HL-60 (cell line): ENCODE results near the gene LILRB3.

Experiments used
- DNase-seq, 2 experiments: peaks; one replicate each; pipeline ENCODE4 v3.0.0-alpha.2; 2010 to 2020; ENCODE audit warnings: low read depth in 1 of 2, low spot score in 1 of 2
- H3K27ac ChIP-seq: fragments of 250-450 bp; sonication (Bioruptor Pico); replicated peaks from 2 replicates; pipeline ENCODE4 v1.5.1; 2020; ENCODE audit warnings: mild to moderate bottlenecking, moderate library complexity
- H3K27me3 ChIP-seq: fragments of 250-450 bp; sonication (Bioruptor Pico); 2 replicates; pipeline ENCODE4 v1.5.1; 2021; ENCODE audit warnings: mild to moderate bottlenecking, moderate library complexity; ENCODE audit not compliant: insufficient read depth, poor library complexity, severe bottlenecking
- H3K4me3 ChIP-seq: replicated peaks from 2 replicates; pipeline ENCODE4 v1.5.1; 2011; ENCODE audit warnings: mild to moderate bottlenecking, control low read depth, low read length; ENCODE audit not compliant: insufficient read depth
- GABPA ChIP-seq: IDR thresholded peaks from 2 replicates; pipeline ENCODE4 v1.6.1; 2012; ENCODE audit warnings: low read depth
- POLR2AphosphoS5 ChIP-seq: IDR thresholded peaks from 2 replicates; pipeline ENCODE4 v1.6.1; 2012; ENCODE audit warnings: low read depth
- SPI1 ChIP-seq: IDR thresholded peaks from 2 replicates; pipeline ENCODE4 v1.6.1; 2012; ENCODE audit warnings: low read depth, mild to moderate bottlenecking, borderline replicate concordance
- TF ChIP-seq, protein P1 (sequence below): IDR thresholded peaks from 2 replicates; pipeline ENCODE4 v1.6.1; 2012; ENCODE audit warnings: low read depth; ENCODE audit not compliant: insufficient replicate concordance
- TF ChIP-seq, protein P2 (sequence below): IDR thresholded peaks from one replicate; pipeline ENCODE4 v1.5.1; 2011; ENCODE audit warnings: low read length, control low read depth, inconsistent platforms; ENCODE audit not compliant: insufficient read depth

Gene LILRB3

DNA sequence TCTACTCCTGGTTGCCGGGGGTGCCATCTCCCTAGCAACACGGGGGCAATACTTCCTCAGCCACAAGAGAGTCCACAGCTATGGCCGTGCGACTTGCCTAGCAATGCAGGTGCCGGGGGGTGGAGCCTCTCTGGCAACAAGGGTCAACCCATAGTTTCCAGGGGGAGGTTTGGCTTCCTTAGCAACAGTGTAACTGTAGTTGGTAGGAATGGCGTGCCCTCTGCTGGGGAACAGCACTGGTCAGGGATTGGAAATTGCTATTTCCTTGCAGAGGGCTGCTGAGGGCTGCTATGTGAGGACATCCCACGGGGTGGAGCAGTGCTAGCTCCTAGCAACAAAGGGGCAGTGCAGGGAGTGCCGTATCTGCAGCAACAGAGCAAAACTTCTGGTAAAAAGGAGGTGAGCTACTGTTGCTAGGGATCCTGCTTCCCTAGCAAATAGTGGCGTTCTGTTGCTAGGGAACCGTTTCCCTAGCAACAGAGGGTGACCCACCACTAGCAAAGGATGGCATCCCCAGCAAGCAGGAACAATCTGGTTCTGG lies 42.8 kb downstream of the LILRB3 start:
- Histone ChIP-seq H3K27me3 (no peaks in the 10 kb centered on the region), H3K4me3 (no peak overlapping the region), H3K27ac (peak overlapping the region; percentile 59)
- TF ChIP-seq, protein P1, sequence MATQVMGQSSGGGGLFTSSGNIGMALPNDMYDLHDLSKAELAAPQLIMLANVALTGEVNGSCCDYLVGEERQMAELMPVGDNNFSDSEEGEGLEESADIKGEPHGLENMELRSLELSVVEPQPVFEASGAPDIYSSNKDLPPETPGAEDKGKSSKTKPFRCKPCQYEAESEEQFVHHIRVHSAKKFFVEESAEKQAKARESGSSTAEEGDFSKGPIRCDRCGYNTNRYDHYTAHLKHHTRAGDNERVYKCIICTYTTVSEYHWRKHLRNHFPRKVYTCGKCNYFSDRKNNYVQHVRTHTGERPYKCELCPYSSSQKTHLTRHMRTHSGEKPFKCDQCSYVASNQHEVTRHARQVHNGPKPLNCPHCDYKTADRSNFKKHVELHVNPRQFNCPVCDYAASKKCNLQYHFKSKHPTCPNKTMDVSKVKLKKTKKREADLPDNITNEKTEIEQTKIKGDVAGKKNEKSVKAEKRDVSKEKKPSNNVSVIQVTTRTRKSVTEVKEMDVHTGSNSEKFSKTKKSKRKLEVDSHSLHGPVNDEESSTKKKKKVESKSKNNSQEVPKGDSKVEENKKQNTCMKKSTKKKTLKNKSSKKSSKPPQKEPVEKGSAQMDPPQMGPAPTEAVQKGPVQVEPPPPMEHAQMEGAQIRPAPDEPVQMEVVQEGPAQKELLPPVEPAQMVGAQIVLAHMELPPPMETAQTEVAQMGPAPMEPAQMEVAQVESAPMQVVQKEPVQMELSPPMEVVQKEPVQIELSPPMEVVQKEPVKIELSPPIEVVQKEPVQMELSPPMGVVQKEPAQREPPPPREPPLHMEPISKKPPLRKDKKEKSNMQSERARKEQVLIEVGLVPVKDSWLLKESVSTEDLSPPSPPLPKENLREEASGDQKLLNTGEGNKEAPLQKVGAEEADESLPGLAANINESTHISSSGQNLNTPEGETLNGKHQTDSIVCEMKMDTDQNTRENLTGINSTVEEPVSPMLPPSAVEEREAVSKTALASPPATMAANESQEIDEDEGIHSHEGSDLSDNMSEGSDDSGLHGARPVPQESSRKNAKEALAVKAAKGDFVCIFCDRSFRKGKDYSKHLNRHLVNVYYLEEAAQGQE = no peak
- TF ChIP-seq, protein P2, sequence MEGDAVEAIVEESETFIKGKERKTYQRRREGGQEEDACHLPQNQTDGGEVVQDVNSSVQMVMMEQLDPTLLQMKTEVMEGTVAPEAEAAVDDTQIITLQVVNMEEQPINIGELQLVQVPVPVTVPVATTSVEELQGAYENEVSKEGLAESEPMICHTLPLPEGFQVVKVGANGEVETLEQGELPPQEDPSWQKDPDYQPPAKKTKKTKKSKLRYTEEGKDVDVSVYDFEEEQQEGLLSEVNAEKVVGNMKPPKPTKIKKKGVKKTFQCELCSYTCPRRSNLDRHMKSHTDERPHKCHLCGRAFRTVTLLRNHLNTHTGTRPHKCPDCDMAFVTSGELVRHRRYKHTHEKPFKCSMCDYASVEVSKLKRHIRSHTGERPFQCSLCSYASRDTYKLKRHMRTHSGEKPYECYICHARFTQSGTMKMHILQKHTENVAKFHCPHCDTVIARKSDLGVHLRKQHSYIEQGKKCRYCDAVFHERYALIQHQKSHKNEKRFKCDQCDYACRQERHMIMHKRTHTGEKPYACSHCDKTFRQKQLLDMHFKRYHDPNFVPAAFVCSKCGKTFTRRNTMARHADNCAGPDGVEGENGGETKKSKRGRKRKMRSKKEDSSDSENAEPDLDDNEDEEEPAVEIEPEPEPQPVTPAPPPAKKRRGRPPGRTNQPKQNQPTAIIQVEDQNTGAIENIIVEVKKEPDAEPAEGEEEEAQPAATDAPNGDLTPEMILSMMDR = peak; percentile 43
- TF ChIP-seq GABPA = no peak
- TF ChIP-seq POLR2AphosphoS5 = no peak
- TF ChIP-seq SPI1 = peak; percentile 28; the same call in 1 of the 2 replicates
- DNase-seq = peak in 1 of 2 experiments; percentile 58

DNA sequence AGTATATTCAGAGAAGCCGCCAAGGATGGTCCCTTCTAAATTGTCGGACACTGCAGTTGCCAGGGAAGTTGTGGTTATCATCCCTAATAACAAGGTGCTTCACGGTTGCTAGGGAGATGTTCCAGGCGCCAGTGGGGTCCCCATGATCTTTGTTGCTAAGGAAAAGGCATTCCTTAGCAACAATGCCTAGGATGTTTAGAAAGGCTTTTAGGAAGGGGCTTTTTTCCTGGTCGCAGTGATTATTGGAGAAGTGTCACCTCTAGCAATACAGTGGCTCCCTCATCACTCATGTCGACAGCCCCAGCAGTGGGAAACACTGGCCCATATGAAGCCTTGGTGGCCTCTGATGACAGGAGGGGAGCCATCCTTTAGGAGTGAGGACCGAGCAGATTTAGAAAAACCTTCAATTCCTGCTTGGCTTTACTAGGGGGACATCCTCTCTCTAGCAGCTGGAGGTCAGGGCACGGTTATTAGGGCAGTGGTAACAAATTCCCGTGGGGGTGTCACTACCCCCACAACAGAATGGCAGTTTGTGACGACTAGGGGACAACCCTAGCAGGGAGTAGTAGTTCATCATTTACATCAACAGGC lies 43.5 kb downstream of the LILRB3 start:
- H3K27ac ChIP-seq = peak overlapping the region; percentile 59

DNA sequence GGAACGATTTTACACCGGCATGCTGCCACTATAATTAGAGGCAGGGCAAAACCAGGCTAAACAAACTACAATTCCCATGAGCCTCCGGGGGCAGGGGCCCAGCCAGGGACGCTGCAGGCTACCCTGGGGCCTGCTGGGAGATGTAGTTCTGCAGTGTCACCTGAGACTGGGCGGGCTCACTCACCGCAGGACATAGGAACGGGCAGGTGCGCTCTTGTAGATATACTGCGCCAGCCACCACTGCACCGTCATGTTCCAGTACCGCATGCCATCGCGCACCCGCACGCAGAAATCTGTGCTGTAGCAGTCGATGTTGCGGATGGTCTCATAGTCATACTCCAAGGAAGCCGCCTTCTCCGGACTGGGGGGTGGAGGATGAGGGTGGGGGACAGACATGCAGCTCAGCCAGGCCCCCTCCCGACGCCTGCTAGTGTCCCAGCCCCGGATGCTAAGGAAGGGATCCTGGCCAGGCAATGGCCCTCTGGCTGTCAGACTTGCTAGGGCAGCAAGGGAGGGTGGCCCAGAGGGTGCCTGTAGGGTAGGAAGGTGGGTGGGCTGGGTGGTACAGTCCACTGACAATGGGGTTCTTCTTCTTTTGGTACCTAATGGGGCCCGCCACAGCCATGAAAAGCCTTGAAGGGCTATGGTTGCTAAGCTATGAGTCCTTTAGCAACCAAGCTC lies 44.1 kb downstream of the LILRB3 start:
- H3K27ac ChIP-seq = no peak overlapping the region
- H3K27me3 ChIP-seq = no peaks in the 10 kb centered on the region
- no peak overlapping the region for H3K4me3 ChIP-seq
- no peak for DNase-seq
- no peak for TF ChIP-seq POLR2AphosphoS5
- no peak for TF ChIP-seq SPI1
- no peak for TF ChIP-seq GABPA
- TF ChIP-seq, protein P1 = no peak
- TF ChIP-seq, protein P2 = no peak

More for the DNA sequence above, 43.5 kb downstream of the LILRB3 start:
- H3K27me3 ChIP-seq = no peaks in the 10 kb centered on the region
- no peak overlapping the region for H3K4me3 ChIP-seq
- DNase-seq = no peak
- TF ChIP-seq, protein P1 = no peak
- TF ChIP-seq SPI1 (no peak), POLR2AphosphoS5 (no peak), GABPA (no peak)
- TF ChIP-seq, protein P2 = no peak
